GM18861 (cell line): ENCODE results near the gene HERC2.
A peak's percentile ranks its signal among the peaks of the same experiment; 100 is the strongest.
"Not testable (repeated sequence)": the region's sequence is repeated elsewhere in the genome, so short reads cannot be mapped to it uniquely, and the experiment has no call there.

Experiments
- ATAC-seq: cut with Tn5 transposase; IDR thresholded peaks from one replicate; pipeline ENCODE4 v1.9.1; 2021; ENCODE audit not compliant: unreplicated experiment

Gene HERC2, protein sequence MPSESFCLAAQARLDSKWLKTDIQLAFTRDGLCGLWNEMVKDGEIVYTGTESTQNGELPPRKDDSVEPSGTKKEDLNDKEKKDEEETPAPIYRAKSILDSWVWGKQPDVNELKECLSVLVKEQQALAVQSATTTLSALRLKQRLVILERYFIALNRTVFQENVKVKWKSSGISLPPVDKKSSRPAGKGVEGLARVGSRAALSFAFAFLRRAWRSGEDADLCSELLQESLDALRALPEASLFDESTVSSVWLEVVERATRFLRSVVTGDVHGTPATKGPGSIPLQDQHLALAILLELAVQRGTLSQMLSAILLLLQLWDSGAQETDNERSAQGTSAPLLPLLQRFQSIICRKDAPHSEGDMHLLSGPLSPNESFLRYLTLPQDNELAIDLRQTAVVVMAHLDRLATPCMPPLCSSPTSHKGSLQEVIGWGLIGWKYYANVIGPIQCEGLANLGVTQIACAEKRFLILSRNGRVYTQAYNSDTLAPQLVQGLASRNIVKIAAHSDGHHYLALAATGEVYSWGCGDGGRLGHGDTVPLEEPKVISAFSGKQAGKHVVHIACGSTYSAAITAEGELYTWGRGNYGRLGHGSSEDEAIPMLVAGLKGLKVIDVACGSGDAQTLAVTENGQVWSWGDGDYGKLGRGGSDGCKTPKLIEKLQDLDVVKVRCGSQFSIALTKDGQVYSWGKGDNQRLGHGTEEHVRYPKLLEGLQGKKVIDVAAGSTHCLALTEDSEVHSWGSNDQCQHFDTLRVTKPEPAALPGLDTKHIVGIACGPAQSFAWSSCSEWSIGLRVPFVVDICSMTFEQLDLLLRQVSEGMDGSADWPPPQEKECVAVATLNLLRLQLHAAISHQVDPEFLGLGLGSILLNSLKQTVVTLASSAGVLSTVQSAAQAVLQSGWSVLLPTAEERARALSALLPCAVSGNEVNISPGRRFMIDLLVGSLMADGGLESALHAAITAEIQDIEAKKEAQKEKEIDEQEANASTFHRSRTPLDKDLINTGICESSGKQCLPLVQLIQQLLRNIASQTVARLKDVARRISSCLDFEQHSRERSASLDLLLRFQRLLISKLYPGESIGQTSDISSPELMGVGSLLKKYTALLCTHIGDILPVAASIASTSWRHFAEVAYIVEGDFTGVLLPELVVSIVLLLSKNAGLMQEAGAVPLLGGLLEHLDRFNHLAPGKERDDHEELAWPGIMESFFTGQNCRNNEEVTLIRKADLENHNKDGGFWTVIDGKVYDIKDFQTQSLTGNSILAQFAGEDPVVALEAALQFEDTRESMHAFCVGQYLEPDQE (N-terminal part only)

DNA sequence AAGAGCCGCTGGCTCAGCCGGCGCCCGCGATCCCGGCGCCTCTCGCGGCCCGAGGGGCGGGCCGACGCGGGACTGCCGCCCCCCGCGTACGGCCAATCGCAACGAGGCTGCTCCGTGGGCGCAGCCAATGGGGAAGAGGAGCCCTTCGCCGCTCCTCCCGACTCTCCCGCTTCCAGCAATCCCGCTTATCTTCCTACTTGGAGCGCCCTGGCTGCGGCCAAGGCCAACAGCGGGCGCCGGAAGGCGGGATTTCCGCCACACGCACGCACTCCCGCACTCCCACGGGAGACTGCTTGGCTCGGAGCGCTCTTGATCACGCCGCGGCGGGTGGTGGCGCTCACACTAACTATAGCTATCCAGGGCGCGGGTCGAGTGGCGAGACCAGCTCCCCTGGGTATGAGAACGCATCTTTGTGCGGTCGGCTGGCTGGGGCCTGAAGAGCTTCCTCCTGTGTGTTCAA lies at the start of gene HERC2:
HERC2 (minus strand) TSS at position 51 of the 460 bp plus-strand sequence. CDS start 746 bp downstream, outside the sequence.
- not testable (repeated sequence) for ATAC-seq

DNA sequence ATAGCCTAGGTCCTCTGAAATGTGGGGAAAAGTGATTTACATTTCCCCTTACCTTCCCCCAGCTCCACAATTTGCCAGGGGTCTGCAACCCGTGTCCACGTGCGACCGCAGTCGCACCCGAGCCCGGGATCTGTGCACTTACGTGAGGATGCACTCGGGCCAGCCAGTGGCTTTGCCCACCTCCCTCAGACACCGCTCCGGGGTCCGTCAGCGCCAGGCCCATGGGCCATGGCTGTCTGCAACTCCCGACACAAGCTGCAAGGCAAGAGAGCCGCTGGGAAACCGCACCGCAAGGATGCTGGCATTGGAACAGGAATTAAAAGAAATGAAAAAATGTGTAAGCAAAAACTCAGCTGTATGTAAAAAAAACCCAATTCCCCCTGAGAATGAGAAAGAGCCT lies 43.5 kb upstream of the HERC2 start:
- not testable (repeated sequence) for ATAC-seq

- ATAC-seq = not testable (repeated sequence)
These were observed 36.0 kb upstream of the HERC2 start, which contains the start of gene GOLGA6L24 for GRCh38 chr15:28357984-28358383. Gene GOLGA6L24 (minus strand): TSS chr15:28358084. CDS start chr15:28358023, 61 bp downstream.

DNA sequence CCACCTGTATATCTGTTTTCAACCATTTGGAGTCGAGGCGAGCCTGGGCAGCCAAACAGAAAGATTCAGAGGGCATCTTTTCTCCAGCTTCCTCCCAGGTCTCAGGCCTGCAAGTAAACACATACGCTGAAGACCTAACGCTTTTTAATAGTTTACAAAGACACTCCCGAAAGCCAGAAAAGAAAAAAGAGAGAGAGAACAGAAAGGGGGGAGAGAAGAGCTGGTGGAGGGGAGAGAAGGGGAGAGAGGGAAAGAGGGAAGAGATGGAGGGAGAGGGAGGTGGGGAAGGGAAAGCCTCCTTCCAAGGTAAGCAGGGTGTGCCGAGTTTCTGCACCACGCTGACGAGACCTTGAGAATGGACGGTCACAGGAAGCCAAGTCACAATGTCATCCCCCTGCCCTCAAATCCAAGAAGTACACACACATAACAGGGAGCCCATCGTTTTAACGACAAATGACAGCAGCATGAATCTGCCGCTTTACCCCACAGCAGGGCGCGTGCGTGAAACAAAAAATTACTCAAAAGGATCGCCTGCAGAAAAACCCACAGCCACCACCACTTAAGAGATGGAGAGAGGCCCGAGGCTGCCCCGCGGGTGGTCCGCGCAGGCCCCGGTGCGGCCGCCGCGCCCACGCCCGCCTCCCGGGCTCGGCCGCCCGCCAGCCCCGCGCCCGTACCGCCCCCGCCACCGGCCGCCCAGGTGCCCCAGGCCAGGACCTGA lies 461 bp downstream of the HERC2 start:
- ATAC-seq = not testable (repeated sequence)

GRCh38 chr15:28319725-28320124 lies 2.3 kb downstream of the HERC2 start:
- ATAC-seq = not testable (repeated sequence)

DNA sequence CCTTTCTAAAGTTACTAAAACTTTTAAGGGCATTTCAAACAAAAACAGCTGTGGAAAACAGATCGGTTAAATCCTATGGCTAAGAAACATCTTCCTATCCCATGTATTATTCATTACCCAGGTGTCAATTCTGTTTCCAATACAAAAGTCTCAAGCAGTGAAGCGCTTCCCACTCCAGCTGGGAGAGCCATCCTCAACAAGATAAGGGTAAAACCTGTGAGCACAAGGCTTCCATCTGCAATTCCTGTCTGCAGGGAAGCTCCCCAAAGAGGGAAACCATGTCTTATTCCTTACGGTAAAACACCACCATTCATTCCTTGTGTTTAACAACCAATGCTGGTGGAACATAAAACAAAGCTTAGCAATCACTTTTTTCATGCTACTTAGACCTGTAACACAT lies 3.2 kb downstream of the HERC2 start:
- not testable (repeated sequence) for ATAC-seq

- ATAC-seq = not testable (repeated sequence)
These were observed 3.9 kb downstream of the HERC2 start for GRCh38 chr15:28318122-28318521.

GRCh38 chr15:28316958-28317357 lies 5.0 kb downstream of the HERC2 start:
- ATAC-seq = not testable (repeated sequence)

DNA sequence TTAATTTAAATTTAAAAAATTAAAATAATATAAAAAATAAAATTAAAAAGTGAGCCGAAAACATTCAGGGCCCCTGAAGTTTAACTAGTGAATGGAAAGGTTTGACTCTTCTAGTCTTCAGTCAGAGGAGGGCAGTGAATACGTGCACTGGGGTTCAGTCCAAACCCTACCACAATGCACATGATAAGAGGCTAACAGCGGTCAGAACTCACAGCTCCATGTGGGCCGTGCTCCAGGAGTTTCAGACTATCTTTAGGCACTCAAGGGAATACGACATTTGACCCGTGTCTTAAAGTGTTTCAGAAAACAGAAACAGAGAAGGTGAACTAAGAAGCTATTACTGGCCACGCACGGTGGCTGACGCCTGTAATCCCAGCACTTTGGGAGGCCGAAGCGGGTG lies 11.5 kb downstream of the HERC2 start:
- not testable (repeated sequence) for ATAC-seq

GRCh38 chr15:28308718-28309117 lies 13.3 kb downstream of the HERC2 start:
- ATAC-seq = not testable (repeated sequence)

DNA sequence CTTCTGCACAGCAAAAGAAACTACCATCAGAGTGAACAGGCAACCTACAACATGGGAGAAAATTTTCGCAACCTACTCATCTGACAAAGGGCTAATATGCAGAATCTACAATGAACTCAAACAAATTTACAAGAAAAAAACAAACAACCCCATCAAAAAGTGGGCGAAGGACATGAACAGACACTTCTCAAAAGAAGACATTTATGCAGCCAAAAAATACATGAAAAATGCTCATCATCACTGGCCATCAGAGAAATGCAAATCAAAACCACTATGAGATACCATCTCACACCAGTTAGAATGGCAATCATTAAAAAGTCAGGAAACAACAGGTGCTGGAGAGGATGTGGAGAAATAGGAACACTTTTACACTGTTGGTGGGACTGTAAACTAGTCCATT lies 16.3 kb downstream of the HERC2 start:
- ATAC-seq = not testable (repeated sequence)

DNA sequence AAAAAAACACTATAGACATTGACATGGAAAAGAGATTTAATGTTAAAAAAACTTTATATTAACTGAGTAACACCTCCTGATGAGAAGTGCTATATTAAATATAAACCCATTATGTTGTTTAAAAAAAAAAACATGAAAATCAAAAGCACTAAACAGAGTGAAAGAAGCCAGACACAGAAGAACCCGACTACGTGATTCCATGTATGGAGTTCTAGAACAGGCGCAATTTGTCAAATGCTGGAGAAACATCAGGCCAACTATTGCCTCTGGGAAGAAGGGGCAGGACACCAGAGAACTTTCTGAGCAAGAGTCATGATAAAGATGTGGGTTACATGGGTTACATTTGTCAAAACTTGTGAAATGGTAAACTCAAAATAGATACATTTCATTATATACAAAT lies 24.5 kb downstream of the HERC2 start:
- not testable (repeated sequence) for ATAC-seq

DNA sequence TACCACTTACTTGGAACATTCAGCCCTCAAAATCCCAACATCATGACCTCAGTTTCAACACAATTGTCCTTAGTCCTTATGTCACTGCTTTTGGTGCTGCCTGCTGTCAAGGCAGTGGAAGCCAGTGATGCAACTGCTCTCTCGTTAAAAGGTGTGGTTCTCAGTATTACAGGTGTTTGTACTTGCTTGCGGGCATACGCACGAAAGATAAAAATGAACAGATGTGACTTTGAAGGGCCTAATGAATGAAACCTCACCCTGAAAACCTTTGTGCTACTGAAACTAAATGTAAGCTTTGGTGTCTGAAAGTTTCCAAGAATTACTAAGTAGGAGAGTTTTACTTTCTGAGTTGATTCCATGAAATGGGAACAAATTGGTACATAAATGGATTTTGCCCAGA lies 25.2 kb downstream of the HERC2 start:
- not testable (repeated sequence) for ATAC-seq

DNA sequence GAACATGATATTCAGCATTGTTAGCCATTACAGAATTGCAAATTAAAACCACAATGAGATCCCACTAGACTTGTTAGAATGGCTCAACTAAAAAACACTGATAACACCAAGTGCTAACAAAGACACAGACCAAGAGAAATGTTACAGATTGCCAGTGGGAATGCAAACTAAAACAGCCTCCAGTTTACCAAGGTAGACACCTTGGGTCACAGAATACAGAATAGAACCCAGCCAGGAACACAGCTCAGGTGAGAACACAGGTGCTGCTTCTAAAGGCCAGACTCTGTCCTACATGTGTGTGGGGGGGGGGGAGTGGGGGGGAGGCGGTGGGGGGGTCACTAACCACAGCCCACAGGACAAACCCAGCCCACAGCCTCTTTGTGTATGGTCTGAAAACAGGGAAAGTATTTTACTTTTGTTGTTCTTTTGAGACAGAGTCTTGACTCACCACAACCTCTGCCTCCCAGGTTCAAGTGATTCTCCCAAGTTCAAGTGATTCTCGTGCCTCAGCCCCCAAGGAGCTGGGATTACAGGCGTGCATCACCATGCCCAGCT lies 26.9 kb downstream of the HERC2 start:
- not testable (repeated sequence) for ATAC-seq

DNA sequence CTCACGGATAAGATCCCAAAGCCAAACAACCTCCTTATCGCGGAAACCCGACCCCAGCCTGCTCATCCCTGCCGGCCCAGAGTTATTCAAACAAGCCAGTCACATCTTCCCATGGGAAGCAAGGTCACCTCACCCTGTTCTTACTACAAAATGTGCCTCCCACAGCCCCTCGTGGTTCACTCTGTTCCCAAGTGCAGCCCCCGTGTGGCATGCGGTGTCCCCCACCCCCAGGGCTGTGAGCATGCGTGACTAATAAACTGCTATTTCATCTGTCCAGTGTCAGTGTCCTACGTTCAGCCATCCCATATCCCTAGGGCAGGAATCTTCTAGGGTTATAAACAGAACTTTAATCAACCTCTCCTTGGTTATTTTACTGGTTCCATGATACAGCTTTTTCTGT lies 27.4 kb downstream of the HERC2 start:
- ATAC-seq = not testable (repeated sequence)

GRCh38 chr15:28289694-28290463 lies 32.1 kb downstream of the HERC2 start:
- ATAC-seq = no peak

DNA sequence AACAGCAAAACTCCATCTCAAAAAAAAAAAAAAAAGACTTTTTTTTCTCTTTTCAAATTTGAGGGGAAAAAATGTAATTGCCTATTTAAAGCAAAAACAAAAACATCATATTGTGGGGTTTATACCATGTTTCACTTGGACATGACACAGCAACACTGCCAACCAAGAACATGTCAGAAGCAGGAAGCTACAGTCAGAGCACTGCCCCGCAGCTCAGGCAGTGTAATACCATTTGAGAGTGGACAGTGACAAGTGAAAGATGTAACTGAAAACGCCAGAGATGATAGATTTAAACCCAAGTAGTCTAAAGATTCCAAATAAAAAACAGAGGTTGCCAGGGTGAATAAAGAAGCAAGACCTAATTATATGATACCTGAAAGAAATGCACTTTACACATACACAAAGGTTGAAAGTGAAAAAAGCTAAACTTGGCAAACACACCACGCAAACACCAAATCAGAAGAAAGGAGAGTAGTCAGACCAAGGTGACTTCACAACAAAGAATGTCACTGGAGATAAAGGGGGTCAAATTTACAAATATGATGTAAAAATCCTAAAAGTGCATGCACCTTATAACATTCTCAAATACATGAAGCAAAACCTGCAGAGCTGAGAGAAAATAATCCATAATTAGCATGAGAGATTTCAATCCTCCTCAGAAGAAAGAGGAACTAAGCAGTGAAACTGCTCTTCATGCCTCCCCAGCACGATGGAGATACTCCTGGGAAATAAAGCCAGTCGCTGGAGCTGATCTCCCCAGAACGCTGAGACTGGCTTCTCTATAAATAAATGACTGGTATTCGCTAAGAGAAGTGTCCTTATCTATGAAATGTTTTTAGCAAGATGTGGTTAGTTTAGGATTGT lies 32.9 kb downstream of the HERC2 start:
- ATAC-seq = peak; percentile 84

DNA sequence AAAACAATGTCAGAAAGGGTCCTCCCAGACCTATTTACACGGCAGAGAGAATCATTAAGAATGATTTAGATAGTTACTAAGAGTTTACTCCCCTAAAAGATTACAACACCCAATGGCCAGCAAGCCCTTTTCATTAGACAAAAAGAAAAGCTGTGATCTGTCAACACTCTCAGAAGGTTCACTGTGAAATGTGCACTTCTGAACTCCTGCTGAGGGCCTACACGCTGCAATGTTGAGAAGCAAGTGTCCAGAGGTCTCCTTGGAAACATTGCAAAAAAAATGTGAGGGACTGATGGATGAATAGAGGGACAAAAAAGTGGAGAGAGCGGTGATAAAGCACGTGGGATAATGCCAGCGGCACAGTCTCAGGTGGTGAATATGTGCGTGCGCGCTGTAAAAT lies 35.3 kb downstream of the HERC2 start:
- not testable (repeated sequence) for ATAC-seq
